HG02678 (cell line): ENCODE data around the gene EPS8L1.
"Not testable (repeated sequence)": the region's sequence is repeated elsewhere in the genome, so short reads cannot be mapped to it uniquely, and the experiment has no call there.

Experiments
- ATAC-seq: cut with Tn5 transposase; IDR thresholded peaks from one replicate; pipeline ENCODE4 v1.9.1; 2021; ENCODE audit warnings: mild to moderate bottlenecking, moderate library complexity; ENCODE audit not compliant: unreplicated experiment

Gene EPS8L1

DNA sequence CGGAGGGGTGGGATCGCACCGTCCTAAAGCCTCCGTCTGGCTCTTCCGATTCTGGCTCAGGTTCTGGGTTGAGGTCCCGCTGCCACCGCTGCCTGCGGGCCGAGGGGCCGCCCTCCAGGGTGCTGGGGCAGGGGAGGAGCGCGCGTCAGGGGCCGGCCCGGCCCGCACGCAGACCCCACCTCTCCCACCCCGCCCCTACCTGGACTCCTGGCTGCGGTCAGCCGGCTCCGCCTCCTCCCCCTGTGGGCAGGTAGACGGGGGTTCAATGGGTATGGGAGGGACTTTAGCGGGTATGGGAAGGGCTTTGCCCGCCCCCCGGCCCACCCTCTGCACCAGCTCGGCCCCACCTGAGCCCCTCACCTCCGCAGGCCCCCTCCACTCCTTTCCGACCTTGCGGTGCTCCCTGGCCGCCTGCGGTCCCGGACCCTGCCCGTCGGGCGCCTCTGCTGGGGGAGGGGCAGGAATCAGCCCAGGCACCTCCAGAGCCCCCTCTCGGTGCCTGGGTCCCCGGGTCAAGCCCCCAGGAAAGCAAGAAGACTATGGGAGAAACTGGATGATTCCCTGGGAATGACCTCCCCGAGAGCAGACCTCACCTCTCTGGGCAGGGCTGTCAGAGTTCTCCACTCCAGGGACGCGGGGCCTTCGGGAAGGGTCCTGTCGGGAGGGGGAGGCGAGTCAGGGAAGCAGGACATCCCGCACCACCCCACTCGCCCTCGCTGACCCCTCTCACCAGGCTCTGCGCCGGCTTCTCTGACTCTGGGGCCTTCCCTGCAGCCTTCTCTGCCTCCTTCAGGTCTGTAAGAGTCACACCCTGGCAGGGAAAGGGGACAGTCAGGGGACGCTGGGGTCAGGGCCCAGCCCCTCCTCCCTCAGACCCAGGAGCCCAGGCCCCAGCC, 17.0 kb downstream of the EPS8L1 start:
- ATAC-seq = no peak

DNA sequence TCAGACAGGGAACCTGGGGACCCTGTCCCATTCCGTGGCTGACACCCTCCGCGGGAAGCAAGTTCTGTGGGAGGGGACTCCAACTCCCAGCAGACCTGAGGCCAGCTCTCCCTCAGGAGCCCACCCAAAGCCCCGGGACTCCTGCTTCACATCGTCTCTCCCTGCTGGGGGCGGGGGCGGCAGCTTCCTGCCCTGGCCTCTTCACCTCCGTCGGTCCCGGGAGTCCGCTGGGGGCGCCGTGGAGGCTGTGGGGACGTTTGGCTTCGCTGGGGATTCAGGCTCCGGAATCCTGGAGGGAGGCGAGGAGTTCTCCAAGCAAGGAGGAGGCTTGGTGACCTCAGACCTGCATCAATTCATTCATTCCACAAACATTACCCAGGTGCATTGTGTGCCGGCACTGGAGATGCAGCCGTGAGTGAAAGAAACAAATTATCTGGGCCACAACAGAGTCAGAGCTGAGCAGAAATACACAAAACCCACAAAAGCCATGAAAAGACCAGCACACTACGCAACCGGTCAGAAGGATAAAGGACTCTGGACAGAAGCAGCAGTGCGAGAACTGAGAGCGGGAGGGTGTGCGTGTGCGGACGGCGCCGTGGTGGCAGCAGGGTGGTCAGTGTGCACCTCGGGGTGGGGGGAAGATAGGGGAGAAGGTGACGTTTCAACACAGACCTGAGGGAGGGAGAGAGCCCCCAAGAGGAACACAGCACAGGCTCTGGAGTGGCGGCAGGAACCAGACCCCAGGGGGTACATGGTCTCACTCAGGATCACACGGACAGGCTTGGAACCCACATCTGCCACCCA, 19.0 kb downstream of the EPS8L1 start:
- no peak for ATAC-seq

GRCh38 chr19:55095260-55096060, 19.8 kb downstream of the EPS8L1 start:
- ATAC-seq = no peak

- no peak for ATAC-seq
Measured at GRCh38 chr19:55096061-55096701, 20.5 kb downstream of the EPS8L1 start.

GRCh38 chr19:55097864-55098715, 22.4 kb downstream of the EPS8L1 start:
- no peak for ATAC-seq

- ATAC-seq = no peak
Measured at GRCh38 chr19:55098716-55099556, 23.3 kb downstream of the EPS8L1 start.

- ATAC-seq = no peak
Measured at GRCh38 chr19:55099557-55100506, 24.2 kb downstream of the EPS8L1 start.

- no peak for ATAC-seq
Measured at GRCh38 chr19:55101261-55101660, 25.6 kb downstream of the EPS8L1 start.

GRCh38 chr19:55103190-55103589, 27.5 kb downstream of the EPS8L1 start:
- no peak for ATAC-seq

GRCh38 chr19:55105237-55105636, 29.6 kb downstream of the EPS8L1 start:
- no peak for ATAC-seq

- no peak for ATAC-seq
Measured at GRCh38 chr19:55106591-55106990, 30.9 kb downstream of the EPS8L1 start.

DNA sequence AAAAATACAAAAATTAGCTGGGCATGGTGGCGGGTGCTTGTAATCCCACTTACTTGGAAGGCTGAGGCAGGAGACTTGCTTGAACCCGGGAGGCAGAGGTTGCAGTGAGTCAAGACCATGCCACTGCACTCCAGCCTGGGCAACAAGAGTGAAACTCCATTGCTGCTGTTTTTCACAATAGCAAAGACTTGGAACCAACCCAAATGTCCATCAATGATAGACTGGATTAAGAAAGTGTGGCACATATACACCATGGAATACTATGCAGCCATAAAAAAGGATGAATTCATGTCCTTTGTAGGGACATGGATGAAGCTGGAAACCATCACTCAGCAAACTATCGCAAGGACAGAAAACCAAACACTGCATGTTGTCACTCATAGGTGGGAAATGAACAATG, 31.6 kb downstream of the EPS8L1 start:
- ATAC-seq = not testable (repeated sequence)

DNA sequence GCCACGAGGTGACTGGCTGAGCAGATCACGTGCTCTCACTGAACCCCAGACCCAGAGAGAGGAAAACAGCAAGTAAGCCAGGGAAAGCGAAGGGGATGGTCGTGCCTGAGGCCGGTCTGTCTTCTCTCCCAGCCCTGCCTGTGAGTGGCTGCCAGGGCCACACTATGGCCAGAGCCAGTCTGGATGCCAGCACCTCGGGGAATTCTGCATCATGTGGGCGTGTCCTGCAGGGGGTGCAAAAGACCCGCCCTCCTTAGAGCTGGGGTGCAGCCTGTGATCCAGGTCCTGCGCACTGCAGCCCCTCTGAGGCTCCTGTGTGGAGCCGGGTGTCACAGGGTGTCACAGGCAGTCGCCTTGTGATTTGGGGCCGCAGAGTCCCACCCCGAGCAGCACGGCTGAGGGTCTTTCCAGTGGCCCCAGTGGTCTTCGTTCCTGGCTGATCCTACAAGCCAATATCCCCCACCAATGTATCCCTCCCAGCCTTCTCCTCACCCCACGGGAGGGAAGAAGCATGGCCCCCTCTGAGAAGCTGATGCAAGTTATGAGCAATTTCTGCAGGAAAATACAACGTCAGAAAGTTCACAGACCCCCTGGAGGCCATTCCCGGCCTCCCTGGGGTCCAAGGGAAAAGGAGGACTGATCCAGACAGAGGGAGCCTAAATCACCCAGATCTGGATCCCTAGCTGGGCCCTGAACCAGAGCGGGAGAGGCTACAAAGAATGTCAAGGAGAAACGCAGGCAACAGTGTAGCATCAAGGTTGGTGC, 34.0 kb downstream of the EPS8L1 start:
- ATAC-seq = no peak

DNA sequence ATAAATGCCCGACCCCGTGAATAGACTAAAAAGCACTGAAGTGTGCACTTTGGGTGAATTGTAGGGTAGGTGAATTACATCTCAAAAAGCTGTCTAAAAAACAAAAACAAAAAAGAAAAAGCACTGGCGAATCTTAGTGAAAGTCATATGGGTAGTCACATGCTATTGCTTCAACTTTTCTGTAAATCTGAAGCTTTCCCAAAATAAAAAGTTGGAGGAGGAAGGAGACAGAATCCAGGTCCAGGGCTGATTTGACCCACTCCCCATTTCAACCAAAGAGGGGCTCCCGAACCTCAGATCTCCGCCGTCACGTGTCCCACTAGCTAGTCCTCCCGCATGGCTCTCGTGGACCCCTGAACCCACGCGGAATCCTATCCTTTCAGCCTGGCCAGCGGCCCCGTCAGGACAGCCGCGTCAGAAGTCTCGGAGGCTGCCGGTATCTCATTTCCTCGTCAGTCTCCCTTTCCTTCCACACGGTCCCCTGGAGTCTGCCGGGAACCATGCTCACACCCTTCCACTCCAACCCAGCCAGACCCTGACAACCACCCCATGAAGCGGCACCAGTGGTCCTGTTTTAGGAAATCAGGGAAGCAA, 35.7 kb downstream of the EPS8L1 start:
- ATAC-seq = no peak

GRCh38 chr19:55112246-55112776, 36.6 kb downstream of the EPS8L1 start:
- ATAC-seq = no peak
